GM13976 (cell line): ENCODE results near the gene UGT1A9.
"Not testable (repeated sequence)": the region's sequence is repeated elsewhere in the genome, so short reads cannot be mapped to it uniquely, and the experiment has no call there.

Experiments
- DNase-seq: peaks from one replicate; pipeline ENCODE4 v3.0.0; 2012; ENCODE audit warnings: low spot score
- in situ Hi-C: fragments of 300-500 bp; cut with MboI; formaldehyde crosslinking; loops from one replicate; pipeline ENCODE4 v1.12.0; 2022; ENCODE audit warnings: low sequenced_read_pairs, mixed read lengths, inconsistent platforms; ENCODE audit not compliant: unreplicated experiment
- TF ChIP-seq, protein P1 (sequence below): IDR thresholded peaks from 2 replicates; pipeline ENCODE4 v1.5.1; 2012; ENCODE audit warnings: borderline replicate concordance, mild to moderate bottlenecking; ENCODE audit not compliant: insufficient read depth; ENCODE audit errors: extremely low read depth, missing control alignments, control extremely low read depth

UGT1A9 gene

DNA sequence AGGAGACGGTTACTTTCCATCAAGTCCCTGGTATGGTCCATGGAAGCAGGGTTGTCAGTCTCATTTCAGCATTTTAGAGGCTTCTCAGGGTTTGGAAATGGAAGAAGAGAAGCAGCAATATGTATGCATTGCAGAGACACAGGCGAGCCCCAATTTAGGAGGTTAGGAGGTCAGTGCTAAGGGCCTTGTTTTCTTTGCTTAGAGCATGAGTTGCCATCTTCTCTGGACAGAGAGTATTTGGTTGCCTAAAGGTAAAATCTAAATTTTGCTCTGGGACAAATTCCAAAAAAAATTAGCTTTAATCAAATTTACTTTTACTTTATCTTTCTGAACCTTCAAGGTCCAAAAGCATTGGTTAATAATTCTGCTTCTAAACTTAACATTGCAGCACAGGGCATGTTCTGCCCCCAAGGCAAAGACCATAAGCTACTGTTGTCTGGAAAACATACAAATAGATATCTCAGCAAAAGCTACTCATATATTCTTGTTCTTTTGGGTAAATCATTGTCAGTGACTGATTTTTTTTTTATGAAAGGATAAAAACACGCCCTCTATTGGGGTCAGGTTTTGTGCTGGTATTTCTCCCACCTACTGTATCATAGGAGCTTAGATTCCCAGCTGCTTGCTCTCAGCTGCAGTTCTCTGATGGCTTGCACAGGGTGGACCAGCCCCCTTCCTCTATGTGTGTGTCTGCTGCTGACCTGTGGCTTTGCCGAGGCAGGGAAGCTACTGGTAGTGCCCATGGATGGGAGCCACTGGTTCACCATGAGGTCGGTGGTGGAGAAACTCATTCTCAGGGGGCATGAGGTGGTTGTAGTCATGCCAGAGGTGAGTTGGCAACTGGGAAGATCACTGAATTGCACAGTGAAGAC is at the start of gene UGT1A9:
TSS of gene UGT1A9 (plus strand) at position 609 of the 872 bp plus-strand sequence. CDS start at position 646, 37 bp downstream.
- in situ Hi-C loops: no loop called here
- TF ChIP-seq, protein P1, sequence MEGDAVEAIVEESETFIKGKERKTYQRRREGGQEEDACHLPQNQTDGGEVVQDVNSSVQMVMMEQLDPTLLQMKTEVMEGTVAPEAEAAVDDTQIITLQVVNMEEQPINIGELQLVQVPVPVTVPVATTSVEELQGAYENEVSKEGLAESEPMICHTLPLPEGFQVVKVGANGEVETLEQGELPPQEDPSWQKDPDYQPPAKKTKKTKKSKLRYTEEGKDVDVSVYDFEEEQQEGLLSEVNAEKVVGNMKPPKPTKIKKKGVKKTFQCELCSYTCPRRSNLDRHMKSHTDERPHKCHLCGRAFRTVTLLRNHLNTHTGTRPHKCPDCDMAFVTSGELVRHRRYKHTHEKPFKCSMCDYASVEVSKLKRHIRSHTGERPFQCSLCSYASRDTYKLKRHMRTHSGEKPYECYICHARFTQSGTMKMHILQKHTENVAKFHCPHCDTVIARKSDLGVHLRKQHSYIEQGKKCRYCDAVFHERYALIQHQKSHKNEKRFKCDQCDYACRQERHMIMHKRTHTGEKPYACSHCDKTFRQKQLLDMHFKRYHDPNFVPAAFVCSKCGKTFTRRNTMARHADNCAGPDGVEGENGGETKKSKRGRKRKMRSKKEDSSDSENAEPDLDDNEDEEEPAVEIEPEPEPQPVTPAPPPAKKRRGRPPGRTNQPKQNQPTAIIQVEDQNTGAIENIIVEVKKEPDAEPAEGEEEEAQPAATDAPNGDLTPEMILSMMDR: no peak
- DNase-seq: no peak

DNA sequence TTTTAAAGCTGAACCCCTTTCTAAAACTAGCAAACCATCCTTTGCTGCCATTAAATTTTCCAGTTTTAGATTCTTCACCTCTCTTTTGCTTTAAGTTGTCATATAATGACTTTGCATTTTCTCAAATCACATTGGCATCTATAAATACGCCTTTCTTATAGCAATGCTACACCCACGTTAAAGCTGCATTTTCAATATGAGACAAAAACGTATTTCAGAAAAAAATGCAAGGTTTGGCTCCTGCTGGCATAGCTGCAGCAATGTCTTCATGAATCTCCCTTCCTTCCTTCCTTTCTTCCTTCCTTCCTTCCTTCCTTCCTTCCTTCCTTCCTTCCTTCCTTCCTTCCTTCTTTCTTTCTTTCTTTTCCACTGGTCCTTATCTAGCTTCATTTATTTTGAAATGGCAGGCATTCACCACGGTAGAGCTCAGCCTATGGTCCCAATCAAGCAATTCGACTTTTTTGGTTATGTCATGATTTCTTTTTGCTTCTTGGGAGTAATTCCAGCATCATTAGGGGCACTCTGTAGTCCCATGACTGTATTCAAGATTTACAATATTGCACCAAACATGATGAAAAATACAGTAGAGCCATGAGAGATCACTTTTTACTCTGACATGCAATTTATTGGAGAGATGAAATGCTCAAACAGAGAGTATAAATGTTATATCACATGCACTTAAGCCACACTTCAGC is 44.2 kb upstream of the UGT1A9 start:
- DNase-seq: no peak
- TF ChIP-seq, protein P1: no peak
- in situ Hi-C loops: no loop called here

DNA sequence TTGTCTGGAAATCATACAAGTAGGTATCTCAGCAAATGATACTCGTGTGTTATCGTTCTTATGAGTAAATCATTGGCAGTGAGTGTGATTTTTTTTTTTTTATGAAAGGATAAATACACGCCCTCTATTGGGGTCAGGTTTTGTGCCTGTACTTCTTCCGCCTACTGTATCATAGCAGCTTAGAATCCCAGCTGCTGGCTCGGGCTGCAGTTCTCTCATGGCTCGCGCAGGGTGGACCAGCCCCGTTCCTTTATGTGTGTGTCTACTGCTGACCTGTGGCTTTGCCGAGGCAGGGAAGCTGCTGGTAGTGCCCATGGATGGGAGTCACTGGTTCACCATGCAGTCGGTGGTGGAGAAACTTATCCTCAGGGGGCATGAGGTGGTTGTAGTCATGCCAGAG is 35.4 kb upstream of the UGT1A9 start, which contains the start of gene UGT1A10:
TSS of gene UGT1A10 (plus strand) at position 143 of the 400 bp plus-strand sequence. CDS start at position 218, 75 bp downstream.
- DNase-seq, in situ Hi-C loops: not testable (repeated sequence)

DNA sequence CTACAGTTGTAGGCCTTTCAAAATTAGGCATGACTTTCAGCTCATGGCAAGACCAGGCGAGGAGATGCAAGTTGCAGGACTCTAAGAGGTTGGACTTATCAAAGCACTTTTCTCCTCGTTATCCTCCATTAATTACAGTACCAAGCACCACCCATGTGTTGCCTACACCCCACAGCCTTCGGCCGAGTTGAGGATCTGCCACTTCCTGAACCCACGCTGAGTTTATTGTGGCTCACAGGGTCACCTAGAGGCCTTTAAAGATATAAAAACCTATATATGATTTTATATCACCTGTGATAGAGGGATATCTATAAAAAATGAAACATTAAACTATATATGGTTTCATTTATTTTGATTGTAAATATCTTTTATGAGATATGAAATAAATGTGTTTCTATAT is 32.9 kb upstream of the UGT1A9 start:
- DNase-seq: no peak
- in situ Hi-C loops: no loop called here
- TF ChIP-seq, protein P1: no peak

DNA sequence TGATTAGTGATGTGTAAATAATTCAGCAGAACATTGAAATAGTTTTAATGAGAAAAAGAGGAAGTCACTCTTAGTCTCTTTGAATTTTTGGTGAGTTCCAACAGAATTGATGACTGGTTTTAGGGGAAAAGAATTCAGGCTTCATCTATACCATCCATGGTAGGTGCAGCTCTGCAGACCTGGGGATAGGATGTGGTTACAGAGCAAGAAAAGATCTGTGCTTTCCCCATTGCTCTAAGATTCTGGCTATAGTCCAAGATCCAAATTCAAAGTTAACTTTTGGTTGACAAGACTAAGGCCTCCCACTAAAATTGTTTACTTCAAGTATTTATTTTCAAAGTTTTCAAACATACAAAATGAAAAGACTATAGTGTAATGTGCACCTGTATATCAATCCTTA is 31.8 kb upstream of the UGT1A9 start:
- in situ Hi-C loops: no loop called here
- TF ChIP-seq, protein P1: no peak
- DNase-seq: no peak

DNA sequence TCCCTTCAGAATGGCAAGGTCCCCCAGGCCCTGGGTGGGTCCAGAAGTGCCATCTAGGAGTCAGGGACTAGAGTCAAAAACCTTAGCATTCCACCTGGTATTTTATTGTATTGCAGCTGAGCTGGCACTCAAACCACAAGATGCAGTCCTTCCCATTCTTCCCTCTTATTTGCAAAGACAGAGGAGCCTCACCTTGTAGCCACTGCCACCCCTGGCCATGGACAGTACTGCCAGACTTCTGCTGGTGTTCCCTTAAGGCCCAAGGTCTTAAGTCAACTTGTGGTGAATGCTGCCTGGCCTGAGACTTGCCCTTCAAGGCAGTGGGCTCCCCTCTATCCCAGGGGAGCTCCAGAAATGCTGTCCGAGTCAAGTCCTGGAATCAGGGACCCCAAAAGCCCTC is 28.6 kb upstream of the UGT1A9 start:
- no peak for DNase-seq
- in situ Hi-C loops: no loop called here
- TF ChIP-seq, protein P1: no peak

DNA sequence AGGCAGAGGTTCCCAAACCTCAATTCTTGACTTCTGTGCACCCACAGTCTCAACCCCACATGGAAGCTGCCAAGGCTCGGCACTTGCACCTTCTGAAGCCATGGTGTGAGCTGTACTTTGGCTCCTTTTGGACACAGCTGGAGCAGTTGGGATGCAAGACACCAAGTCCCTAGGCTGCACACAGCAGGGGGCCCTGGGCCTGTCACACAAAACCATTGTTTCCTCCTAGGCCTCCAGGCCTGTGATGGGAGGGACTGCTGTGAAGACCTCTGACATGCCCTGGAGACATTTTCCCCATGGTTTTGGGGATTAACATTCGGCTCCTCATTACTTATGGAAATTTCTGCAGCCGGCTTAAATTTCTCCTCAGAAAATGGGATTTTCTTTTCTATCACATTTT is 25.7 kb upstream of the UGT1A9 start:
- in situ Hi-C loops, DNase-seq: not testable (repeated sequence)

DNA sequence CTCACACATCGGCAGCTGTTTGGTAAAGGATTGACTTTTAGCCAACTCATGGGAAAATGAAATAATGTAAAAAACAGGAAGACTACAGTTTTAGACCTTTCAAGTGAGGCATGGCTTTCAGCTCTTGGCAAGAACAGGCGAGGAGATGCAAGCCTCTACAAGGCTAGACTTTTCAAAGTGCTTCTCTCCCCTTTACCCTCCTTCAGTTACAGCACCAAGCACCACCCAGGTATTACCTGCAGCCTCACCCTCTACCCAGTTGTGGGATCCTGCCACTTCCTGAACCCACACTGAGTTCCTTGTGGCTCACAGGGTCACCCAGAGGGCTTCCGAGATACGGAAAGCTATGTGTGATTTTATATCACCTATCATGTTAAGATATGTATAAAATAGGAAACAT is 20.7 kb upstream of the UGT1A9 start:
- TF ChIP-seq, protein P1: no peak
- no peak for DNase-seq
- in situ Hi-C loops: no loop called here
